Measurements from ENCODE around the gene CLSTN3. TPM values are rescaled to one million over a fixed set of nuclear protein-coding genes. Genes with fewer than 3 reads are reported as not detected.

CLSTN3 gene
- polyA plus RNA-seq, 2 of the 4 experiments (the other 2 are of a cell fraction): 17.4 to 24.9 TPM

DNA sequence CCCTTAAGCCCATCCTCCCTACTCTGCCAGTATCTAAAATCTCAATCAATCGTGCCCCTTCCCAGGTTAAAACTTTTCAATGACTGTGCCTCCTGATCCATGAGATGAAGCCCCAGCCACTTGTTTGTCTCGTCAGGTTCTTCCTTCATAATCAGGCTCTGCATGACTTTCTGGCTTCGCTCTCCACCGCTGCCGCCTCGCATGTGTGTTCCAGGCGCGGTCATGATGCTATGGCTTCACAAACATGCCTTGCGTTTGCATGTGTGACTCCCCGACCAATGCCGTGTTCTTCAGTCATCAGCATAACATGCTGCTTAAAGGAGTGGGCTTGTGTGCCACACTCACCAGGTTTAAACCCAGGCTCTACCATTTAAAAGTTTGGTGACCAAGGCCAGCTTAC lies 16.2 kb upstream of the CLSTN3 start:
- Histone ChIP-seq H3K4me2 (no peak overlapping the region), H3K4me3 (no peak overlapping the region), H3K9me3 (no peaks in the 10 kb centered on the region), H3K27ac (no peak overlapping the region), H3K4me1 (peaks cover 20% of the 10 kb centered on the region)
- TF ChIP-seq EP300 (IDR thresholded peaks at IDR 0.05) (no peak), MAFK (IDR thresholded peaks at IDR 0.05; ENCODE audit: partially characterized antibody) (no peak), BHLHE40 (IDR thresholded peaks at IDR 0.05; ENCODE audit: low read depth, low read length) (no peak), RAD21 (conservative IDR thresholded peaks at IDR 0.05 in 1 of 2, IDR thresholded peaks at IDR 0.05 in 1 of 2) (no peak), RCOR1 (IDR thresholded peaks at IDR 0.05; ENCODE audit: low read depth, low read length) (no peak), CHD2 (IDR thresholded peaks at IDR 0.05; ENCODE audit: low read length, partially characterized antibody) (no peak)
- TF ChIP-seq, protein P1, sequence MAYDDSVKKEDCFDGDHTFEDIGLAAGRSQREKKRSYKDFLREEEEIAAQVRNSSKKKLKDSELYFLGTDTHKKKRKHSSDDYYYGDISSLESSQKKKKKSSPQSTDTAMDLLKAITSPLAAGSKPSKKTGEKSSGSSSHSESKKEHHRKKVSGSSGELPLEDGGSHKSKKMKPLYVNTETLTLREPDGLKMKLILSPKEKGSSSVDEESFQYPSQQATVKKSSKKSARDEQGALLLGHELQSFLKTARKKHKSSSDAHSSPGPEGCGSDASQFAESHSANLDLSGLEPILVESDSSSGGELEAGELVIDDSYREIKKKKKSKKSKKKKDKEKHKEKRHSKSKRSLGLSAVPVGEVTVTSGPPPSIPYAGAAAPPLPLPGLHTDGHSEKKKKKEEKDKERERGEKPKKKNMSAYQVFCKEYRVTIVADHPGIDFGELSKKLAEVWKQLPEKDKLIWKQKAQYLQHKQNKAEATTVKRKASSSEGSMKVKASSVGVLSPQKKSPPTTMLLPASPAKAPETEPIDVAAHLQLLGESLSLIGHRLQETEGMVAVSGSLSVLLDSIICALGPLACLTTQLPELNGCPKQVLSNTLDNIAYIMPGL (CRISPR knock-in tag; IDR thresholded peaks at IDR 0.05; ENCODE audit: borderline replicate concordance): no peak
- TF ChIP-seq, protein P2, sequence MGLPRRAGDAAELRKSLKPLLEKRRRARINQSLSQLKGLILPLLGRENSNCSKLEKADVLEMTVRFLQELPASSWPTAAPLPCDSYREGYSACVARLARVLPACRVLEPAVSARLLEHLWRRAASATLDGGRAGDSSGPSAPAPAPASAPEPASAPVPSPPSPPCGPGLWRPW (IDR thresholded peaks at IDR 0.05): no peak
- 83% methylated on average over 11 of the region's 11 CpGs for WGBS (ENCODE audit: missing lambda C conversion rate)
- CTCF ChIA-PET: interaction anchor here (0.6 to 8.4 kb wide), 40 partner anchors 9 to 245 kb away, joined by 3 to 309 read pairs (median 5); partner anchors contain the start of genes C12orf57, C1R, C1S and LPCAT3
- DNase-seq (ENCODE audit: low read depth in 1 of 2, low spot score in 1 of 2) (no peak), ATAC-seq (no peak), FAIRE-seq (no peak)
- POLR2A ChIA-PET: no interaction called here

DNA sequence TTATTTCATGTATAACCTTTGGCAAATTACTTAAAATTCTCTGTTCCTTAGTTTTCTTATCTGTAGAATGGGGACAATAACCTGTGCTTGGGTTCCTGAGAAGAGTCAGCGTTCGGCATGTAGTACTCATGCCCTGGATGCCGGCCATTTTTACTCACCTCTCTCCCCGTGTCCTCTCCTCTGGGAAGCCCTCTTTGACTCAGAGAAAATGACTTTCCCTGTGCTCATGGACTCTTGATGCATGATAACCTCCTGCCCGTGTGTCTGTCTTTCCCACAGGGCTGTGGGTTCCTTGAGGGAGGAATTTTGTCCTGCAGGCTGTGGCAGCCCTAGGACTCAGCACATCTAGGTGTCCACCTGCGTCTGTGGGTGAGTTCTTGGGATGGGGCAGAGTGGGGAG lies 15.3 kb upstream of the CLSTN3 start:
- TF ChIP-seq NFE2L2 (conservative IDR thresholded peaks at IDR 0.05; ENCODE audit: low read length) (no peak), CBX2 (IDR thresholded peaks at IDR 0.05; ENCODE audit: borderline replicate concordance, low read depth) (no peak), JUNB (IDR thresholded peaks at IDR 0.05) (no peak), CHD2 (IDR thresholded peaks at IDR 0.05; ENCODE audit: low read length, partially characterized antibody) (no peak), MYC (IDR thresholded peaks at IDR 0.05; ENCODE audit: borderline replicate concordance, low read length) (no peak), CEBPB (IDR thresholded peaks at IDR 0.05) (no peak)
- ATAC-seq: no peak
- Histone ChIP-seq H3K9me3 (no peaks in the 10 kb centered on the region), H3K4me1 (peaks cover 14% of the 10 kb centered on the region; the same call in 2 of the 3 replicates), H3K4me3 (no peak overlapping the region), H3K4me2 (no peak overlapping the region), H3K27ac (no peak overlapping the region)
- no peak for FAIRE-seq
- CTCF ChIA-PET: interaction anchor here (1.0 to 8.4 kb wide), 8 partner anchors 9 to 168 kb away, joined by 3 to 309 read pairs (median 4); partner anchors contain the start of gene C1S
- WGBS (ENCODE audit: missing lambda C conversion rate): 82% methylated on average over 6 of the region's 6 CpGs
- no peak for DNase-seq (ENCODE audit: low read depth in 1 of 2, low spot score in 1 of 2)
- POLR2A ChIA-PET: no interaction called here

DNA sequence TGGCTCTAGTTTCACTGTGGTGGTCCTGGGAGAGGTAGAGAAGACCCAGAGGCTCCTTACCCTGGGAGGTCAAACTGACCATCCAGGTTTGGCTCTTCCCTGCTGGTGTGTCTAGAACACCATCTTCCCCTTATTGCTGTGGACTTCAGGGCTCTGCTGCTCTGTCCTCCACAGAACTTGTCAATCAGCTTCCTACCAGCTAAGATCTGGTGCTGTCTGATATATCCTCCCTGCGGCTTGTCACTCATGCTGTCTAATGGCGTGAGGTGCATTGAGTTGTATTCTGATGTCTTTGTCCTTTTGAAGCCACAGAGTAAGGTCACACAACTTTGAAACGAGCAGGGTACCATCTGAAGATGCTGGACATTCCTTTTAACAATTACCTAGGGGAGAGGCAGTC lies 14.0 kb upstream of the CLSTN3 start:
- H3K4me3 ChIP-seq: no peak overlapping the region
- no peak for FAIRE-seq
- no peaks in the 10 kb centered on the region for H3K9me3 ChIP-seq
- H3K27ac ChIP-seq: no peak overlapping the region
- 75% methylated on average over 3 of the region's 3 CpGs for WGBS (ENCODE audit: missing lambda C conversion rate)
- TF ChIP-seq POLR2AphosphoS2 (conservative IDR thresholded peaks at IDR 0.05; ENCODE audit: low read length) (no peak), MAFK (IDR thresholded peaks at IDR 0.05; ENCODE audit: partially characterized antibody) (no peak), CHD4 (IDR thresholded peaks at IDR 0.05; ENCODE audit: borderline replicate concordance) (no peak), FOXS1 (CRISPR knock-in tag; IDR thresholded peaks at IDR 0.05) (no peak), KDM5A (IDR thresholded peaks at IDR 0.05) (no peak), BHLHE40 (IDR thresholded peaks at IDR 0.05; ENCODE audit: low read depth, low read length) (no peak), EHMT2 (IDR thresholded peaks at IDR 0.05; ENCODE audit: low read depth) (no peak)
- TF ChIP-seq, protein P3, sequence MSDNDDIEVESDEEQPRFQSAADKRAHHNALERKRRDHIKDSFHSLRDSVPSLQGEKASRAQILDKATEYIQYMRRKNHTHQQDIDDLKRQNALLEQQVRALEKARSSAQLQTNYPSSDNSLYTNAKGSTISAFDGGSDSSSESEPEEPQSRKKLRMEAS (IDR thresholded peaks at IDR 0.05): no peak
- TF ChIP-seq, protein P4, sequence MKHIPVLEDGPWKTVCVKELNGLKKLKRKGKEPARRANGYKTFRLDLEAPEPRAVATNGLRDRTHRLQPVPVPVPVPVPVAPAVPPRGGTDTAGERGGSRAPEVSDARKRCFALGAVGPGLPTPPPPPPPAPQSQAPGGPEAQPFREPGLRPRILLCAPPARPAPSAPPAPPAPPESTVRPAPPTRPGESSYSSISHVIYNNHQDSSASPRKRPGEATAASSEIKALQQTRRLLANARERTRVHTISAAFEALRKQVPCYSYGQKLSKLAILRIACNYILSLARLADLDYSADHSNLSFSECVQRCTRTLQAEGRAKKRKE (CRISPR knock-in tag; IDR thresholded peaks at IDR 0.05; ENCODE audit: low read depth): no peak
- TF ChIP-seq, protein P5, sequence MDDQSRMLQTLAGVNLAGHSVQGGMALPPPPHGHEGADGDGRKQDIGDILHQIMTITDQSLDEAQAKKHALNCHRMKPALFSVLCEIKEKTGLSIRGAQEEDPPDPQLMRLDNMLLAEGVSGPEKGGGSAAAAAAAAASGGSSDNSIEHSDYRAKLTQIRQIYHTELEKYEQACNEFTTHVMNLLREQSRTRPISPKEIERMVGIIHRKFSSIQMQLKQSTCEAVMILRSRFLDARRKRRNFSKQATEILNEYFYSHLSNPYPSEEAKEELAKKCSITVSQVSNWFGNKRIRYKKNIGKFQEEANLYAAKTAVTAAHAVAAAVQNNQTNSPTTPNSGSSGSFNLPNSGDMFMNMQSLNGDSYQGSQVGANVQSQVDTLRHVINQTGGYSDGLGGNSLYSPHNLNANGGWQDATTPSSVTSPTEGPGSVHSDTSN (IDR thresholded peaks at IDR 0.05): no peak
- no peak overlapping the region for H3K4me2 ChIP-seq
- peaks cover 5% of the 10 kb centered on the region; the same call in 1 of the 3 replicates for H3K4me1 ChIP-seq
- ChIA-PET POLR2A (no interaction called here), CTCF (interaction anchor here (1.1 to 2.0 kb wide), 5 partner anchors 9 to 169 kb away, joined by 3 to 8 read pairs (median 5); partner anchors contain the start of gene C1S)
- DNase-seq (ENCODE audit: low read depth in 1 of 2, low spot score in 1 of 2): no peak
- ATAC-seq: no peak
